GM19239 (cell line): ENCODE results near the gene OXSM.
A peak's percentile ranks its signal among the peaks of the same experiment; 100 is the strongest.

Experiments
- DNase-seq: peaks from one replicate; pipeline ENCODE4 v3.0.0; 2011; ENCODE audit warnings: low spot score; ENCODE audit not compliant: insufficient read length
- FAIRE-seq: peaks from 2 replicates; lab custom pipeline; 2011; peaks lifted over from hg19 to GRCh38; lab: Jason Lieb, UNC

The OXSM gene

DNA sequence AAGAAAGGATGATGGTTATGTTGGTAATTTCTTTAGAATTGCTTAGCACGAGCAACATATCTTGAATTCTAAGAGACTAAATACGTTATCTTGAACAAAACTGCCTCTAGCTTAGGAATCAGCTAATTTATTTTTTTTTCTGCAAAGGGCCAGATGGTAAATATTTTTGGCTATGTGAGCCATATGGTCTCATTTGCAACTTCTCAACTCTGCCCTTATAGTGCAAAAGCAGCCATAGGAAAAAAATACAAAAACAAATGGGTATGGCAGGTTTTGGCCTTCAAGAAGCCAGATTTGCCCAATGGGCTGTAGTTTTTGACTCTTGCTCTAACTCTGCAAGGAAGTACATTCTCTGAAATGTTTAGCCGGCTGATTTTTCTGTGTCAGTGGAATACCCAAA is 11.9 kb downstream of the OXSM start:
- no peak for FAIRE-seq
- no peak for DNase-seq

DNA sequence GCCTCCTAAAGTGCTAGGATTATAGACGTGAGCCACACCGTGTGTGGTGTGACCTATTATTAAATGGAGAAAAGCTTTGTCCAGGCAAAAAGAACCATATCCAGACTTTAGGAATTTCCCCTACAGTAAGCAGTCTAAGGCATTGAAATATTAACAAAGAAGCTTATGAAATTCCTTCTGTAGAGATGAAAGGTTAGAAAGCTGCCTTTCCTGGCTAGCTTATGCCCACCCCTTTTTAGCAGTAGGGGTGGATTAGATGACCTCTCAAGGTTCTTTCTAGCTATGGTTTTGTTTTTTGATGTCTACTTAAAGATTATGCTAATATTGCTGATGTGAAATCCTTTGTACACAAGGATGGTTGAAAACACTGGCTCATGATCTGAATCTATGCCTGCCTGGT is 13.9 kb downstream of the OXSM start:
- no peak for FAIRE-seq
- no peak for DNase-seq

DNA sequence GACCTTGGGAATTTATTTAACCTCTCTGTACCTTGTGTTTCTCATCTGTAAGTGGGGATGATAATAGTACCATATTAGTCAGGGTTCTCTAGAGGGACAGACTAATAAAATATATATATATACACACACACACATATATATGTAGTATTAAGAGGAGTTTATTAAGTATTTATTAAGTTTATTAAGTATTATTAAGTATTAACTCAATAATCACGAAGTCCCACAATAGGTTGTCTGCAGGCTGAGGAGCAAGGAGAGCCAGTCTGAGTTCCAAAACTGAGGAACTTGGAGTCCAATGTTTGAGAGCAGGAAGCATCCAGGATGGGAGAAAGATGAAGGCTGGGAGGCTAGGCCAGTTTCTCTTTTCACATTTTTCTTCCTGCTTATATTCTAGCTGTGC is 14.8 kb downstream of the OXSM start:
- no peak for DNase-seq
- FAIRE-seq, result no peak

DNA sequence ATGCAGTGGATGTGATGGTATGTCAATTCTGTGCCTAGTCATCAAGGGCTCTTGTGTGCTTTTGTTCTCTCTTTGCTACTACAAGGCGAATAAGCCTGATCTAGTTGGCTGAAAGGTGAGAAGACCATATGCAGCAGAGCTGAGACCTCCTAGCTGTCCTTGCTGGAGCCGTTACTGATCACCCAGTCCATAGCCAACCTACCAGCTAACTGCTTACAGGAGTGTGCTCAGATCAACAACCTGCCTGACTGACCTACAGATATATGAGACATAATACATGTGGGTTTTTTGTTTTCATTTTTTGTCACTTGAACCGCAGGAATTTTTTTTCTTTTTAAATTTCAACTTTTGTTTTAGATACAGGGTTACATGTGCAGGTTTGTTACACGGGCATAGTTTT is 22.8 kb downstream of the OXSM start:
- no peak for FAIRE-seq
- no peak for DNase-seq

DNA sequence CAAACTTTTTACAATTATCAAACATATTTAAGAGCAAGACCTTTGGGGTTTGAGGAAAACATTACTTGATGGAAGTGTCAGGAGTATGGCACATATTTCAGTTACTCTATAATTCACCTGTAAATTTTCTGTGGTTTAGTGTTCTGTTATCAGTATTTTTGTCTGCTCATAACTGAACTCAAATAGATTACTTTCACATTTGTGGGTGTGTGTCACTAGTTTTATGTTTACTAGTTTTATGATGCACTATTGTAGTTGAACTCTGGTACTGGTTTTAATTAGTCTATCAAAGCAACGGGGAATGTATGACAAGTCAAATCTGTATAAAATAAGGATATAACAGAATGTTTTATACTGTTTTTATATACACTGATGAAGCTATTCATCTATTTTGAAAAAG is 27.2 kb downstream of the OXSM start:
- FAIRE-seq (no peak), DNase-seq (no peak)

DNA sequence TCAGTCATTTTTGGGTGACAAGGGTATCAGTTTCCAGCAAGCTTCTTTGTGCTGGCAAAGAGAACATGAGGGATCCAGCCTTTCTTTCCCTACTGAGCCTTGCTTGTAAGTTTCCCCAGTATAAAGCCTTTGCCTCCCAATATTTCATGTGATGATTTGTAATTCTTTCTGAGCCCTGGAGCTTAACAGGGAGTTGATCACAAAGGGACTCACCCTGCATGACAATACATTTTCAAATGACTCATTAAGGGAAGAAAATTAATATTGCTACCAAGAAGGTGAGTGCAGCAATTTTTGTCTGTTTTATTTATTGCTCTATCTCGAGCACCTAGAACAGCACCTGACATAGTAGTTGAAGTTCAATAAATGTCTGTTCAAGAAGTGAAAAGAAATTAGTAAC is 27.7 kb downstream of the OXSM start:
- DNase-seq (no peak), FAIRE-seq (no peak)

DNA sequence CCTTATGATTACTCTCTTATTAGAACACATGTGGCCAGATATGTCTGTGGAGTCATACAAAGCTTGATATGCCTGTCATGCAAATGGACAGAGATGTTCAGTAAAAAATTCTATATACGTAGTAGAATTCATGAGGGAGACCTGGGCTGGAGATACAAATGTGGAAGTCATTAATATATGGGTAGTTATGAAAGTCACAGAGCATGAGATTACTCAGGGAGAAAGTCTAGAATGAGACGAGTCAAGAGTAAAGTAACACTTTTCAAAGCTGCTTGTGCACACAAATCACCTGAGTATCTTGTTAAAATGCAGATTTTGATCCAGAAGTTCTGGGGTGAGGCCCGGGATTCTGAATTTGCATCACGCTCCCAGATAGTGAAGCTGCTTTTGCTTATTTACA is 28.4 kb downstream of the OXSM start:
- FAIRE-seq (no peak), DNase-seq (no peak)

DNA sequence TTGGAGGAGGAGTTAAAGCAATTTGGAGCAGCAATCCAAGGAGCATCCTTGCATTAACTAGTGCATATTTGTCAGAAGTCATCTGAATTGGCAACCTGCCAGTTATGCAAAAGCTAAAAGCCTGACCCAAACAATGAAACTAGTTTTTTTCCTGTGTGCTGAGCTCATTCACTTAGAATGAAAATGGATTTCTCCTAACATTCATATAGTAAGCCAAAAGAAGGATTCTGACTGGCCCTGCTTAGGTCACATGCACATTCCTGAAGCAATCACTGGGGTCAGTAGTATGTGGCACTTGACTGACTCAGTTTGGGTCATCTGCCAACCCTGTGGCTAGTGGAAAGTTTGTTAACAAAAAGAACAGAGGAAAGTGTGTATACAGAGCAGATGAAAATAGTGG is 30.5 kb downstream of the OXSM start:
- FAIRE-seq (no peak), DNase-seq (no peak)

DNA sequence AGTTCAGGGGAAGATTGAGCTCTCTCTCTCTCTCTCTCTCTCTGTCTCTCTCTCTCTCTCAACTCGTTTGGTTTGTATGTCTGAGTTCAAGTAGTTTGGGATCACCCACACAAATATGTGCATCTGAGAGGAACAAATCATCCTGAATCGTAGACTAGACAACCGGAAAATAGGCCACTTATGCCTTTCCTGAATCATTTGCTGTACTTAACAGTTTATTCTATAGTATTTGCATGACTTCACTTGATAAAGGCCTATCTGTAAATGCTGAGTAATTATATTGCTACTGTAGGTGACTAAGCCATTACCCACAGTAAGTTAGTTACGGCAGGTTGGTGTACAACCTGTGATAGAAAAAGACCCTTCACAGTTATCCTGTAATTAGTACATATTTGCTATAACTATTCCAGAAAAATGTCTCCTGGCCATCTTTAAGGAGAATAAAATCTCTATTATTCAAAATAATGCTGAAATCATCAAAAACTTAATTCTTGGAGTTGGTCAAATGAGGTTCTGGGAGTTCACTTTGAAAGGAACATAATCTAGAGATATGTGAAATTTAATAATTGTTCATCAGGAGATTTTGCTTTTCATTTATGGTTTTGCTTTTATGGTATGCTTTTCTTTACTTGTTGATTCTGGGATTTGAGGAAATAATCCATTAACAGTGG is 31.1 kb downstream of the OXSM start:
- FAIRE-seq (no peak), DNase-seq (no peak)

DNA sequence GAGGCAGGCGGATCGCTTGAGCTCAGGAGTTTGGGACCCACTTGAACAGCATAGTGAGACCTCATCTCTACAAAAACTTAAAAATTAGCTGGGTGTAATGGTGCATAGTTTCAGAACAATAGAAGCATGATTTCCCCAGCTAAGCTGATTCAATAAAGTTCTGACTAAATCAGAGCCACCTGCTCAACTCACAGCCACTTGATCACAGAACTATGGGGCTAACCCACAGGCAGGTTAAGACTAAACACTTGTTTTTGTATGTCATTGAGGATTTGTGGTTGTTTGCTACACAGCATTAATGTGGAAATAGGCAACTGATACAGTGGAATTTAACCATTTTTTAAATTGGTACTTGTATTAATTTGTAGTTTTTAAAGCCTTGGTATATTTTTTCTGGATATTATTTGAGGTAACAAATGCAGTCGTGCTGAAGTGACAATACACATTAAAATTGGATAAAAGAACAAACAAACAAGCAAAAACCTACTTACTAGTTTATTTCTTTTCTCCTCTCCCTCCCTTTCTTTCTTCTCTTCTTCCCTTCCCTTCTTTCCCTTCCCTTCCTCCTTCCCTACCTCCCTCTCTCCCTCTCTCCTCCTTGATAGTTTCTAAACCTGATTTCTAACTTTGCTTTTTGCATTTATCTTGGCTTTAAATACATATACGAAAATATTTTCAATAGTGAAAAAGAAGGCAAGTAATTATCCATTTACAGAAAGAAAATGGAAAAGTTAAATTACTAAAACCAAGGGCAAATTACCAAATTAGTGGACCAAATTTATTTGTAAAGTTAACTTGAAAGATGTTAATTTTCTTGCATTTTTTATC is 32.1 kb downstream of the OXSM start:
- no peak for FAIRE-seq
- DNase-seq, result no peak

DNA sequence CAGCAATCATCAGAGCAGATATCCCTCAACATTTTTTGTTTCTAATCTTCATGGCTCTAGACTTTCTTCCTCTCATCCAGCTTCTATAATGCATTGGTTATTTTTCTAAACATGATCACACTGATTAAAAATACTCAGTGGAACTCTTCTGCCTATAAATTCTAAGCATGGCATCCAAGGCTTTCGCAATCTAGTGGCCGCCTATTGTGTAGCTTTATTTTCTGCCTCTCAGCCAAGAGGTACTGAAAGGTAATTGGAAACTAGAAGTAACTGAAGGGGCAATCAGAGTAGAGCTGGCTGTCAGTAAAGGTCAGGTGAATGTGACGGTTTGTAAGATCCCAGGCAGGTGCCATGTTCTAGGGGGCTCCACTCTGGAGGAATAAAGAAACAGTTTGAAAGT is 33.4 kb downstream of the OXSM start:
- no peak for DNase-seq
- no peak for FAIRE-seq

DNA sequence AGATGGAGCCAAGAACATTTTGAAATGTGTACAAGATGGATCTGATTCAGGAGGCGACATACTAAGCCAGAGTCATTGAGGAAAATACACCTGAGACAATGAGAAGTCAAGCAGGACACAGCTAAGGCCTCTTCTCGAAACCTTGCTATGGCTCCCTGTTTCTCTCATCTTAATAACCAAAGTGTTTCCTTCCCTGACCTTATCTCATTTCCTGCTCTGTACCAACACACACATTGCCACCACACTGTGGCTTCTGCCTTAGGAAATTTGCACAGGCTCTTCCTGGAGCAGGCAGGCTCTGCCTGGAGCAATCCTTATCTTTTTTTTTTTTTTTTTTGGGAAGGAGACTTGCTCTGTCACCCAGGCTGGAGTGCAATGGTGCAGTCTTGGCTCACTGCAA is 36.6 kb downstream of the OXSM start:
- DNase-seq (no peak), FAIRE-seq (no peak)

DNA sequence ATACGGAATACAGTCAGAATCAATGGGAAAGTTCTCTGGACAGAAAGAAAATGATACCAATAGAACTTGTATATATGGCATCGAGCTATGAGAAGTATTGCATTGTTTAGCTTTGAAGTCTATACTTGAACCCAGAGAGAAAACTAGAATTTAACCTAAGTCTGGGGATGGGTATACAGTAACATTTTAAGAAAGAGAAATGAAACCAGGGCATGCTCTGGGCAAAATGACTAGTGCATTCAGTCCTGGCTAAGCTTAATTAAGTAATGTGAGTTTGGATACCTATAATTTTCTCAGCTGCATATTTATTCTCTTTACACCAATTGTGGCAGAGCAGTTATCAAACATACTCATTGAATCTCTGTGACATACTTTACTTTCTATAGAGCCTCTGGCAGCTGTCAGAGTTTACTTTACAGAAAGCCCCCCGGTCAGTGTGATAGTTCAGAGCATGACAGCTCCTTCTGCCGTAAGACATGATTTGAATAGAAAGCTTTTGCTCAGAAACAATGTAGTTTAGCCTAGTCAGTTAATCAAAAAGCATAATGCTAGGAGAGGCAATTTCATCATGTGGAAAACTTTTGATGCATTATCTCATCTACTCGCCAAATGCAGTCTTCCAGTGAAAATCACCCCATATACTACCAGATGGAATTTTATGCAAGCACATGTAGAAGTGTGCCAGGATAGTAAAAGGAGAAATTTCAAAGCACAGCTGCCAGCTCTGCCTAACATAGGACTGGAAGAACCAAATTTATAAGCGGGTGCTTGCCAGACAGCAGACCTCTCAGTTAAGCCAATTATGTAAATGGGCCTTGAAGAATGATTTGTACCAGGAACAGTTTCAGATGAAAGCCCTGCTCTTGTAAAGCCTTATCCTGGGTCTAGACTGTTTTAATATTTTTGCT is 40.7 kb downstream of the OXSM start:
- DNase-seq (no peak), FAIRE-seq (no peak)

DNA sequence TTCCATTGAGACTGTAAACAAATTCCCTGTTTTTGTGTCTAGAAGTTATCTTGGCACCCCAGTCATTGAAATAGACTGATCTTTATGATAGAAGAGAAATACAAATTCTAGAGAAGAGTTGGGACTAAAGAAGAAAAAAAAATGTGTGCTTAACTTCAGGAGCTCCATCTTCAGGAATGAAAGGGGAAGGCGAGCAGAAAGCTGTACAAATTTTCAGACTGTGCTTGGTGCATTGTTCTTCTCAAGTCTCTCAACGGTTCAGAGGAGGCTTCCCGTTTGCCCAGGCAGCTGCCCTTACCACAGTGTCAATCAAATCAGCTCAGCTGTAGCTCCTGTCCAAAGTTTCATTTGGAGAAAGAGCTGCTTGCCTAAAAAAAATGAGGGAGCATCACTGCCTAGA is 41.7 kb downstream of the OXSM start:
- FAIRE-seq, result no peak
- DNase-seq, result no peak

DNA sequence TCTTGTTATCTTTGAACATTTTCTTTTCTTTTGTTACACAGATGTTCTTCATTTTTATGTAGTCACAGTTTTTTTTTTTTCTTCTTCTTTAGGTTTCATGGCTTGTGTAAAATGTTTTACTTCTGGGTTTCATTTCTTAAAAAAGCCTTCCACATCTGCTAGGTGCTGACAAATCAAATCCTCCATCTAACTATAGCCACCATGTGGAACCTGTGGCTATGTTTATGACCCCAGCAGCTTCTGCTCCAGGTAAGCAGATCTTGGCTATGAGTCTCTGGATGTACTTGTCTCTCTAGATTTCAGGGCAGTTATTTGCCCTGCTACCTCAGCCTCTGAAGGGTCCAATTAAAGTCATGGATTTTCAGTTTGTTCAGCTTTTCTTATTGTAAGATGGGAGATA is 44.5 kb downstream of the OXSM start:
- DNase-seq, result no peak
- FAIRE-seq, result peak; percentile 66

DNA sequence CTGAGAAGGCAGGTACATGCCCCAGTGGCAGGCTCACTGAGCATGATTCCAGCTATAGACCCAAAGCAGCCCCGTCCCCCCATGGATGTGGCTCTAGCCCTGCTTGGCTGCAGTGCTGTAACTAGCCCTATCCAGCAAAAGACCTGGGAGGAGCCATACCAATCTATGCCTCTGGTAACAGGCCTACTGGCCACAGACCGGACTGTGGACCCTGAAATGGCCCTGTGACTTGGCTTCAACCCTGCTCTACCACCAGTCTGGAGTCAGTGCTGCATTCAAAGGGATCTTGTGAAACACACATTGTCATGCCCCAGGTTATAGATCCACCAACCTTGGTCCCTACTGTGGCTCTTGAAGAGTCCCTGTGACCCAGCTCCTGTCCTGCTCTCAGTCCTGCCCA is 46.7 kb downstream of the OXSM start:
- FAIRE-seq (no peak), DNase-seq (no peak)

DNA sequence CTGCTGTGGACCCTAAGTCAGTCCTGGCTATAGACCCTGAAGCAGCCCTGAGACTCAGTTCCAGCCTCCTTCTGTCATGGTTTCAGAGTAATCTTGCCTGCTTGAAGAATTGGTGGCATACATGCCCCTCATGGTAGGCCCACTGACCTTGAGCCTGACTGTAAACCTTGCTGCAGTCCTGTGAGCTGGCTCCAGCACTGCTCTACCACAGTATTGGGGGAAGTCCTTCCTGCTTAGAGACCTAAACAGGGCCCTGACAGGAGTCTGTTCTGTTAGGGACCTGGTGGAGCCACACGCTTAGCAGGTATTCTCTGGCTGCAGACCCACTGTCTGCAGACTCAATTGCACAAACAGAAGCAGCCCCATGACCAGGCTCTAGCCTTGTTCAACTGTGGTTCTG is 47.1 kb downstream of the OXSM start:
- DNase-seq, result no peak
- FAIRE-seq, result no peak

DNA sequence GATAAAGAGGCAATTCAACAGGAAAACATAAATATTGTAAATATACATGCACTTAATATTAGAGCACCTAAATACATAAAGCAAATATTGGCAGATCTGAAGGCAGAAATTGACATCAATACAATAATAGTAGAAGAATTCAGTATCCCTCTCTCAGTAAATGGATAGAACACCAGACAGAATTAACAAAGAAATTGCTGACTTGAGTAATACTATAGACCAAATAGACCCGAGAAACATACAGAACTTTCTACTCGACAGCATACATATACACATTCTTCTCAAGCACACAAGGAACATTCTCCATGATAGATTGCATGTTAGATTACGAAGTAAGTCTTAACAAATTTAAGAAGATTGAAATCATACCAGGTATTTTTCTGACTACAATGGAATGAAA is 50.2 kb downstream of the OXSM start:
- FAIRE-seq (no peak), DNase-seq (no peak)

DNA sequence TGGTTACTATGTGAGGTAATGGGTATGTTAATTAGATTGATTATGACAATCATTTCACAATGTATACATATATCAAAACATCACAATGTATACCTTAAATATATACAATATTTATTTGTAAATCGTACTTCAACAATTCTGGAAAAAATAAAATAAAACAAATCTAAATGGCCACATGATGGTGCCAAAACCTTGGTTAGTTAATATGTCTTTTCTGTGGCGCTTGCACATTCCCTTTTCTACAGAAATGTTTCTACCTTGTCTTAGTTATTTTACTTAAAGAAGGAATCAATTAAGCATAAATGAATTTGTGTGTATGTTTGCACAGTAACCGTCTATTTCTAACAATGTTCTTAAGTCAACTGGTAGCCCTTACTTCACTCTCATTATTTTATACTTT is 53.4 kb downstream of the OXSM start:
- FAIRE-seq, result no peak
- no peak for DNase-seq
